ENCODE measurements around the gene CYP39A1.

CYP39A1 gene

GRCh38 chr6:46592740-46593139, 59.9 kb downstream of the CYP39A1 start:
- DNase-seq (ENCODE audit: low spot score) = no peak

GRCh38 chr6:46592046-46592445, 60.6 kb downstream of the CYP39A1 start:
- DNase-seq (ENCODE audit: low spot score) = no peak

DNA sequence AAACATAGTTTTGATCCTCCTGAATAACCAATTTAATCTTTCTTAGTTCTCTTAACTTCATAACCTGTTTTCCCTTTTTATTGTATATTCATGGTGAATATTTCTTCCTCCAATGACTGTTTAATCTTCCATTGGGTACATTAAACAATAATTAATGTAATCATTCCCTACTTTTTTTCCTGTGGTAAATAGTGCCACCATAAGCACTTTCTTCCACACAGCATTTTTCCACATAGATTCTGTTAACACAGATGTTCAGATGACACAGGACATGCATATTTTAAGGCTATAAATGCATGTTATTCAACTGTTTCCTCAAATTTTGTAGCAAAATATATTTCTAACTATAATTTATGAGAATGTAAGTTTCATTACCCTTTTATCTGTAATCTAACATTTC, 61.9 kb downstream of the CYP39A1 start:
- no peak for DNase-seq (ENCODE audit: low spot score)

- DNase-seq (ENCODE audit: low spot score) = no peak
These were observed 65.7 kb downstream of the CYP39A1 start for GRCh38 chr6:46586906-46587305.

- no peak for DNase-seq (ENCODE audit: low spot score)
These were observed 68.0 kb downstream of the CYP39A1 start for GRCh38 chr6:46584586-46584985.

DNA sequence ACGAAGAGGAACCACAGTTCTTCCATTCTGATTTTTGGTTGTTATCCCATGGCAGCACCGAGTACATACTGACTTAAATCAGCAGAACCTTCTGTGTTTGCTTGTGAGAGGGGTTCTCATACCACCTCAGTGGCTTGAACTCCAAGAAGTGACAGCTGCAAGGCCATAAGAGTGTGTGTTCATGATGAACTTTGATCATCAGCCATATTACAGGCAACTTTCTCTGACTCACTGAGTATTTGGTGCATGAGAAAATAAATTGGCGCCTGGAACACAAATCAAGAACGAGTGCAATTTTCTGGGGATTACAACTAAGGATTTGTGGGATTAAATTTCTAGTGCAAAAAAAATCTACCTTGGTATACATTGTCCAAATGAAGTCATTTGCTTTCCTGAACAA, 68.9 kb downstream of the CYP39A1 start:
- DNase-seq (ENCODE audit: low spot score) = no peak

DNA sequence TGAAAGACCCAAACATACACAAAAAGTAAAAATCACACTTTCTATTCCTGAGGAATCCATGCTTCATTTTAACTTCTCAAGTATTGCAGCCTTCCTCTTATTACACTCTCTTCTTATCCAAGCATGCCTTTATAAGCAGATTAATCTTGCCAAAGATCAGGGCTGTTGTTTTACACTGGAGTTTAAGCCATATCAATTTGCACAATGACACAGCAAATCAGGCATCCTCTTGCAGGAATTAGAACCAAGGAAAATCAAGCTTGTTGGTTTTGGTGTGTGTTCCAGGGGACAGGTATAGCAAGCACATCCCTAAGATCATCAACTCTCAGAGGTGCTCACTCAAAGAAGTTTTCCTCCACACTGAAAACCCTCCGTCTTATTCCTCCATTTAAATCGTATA, 69.5 kb downstream of the CYP39A1 start:
- DNase-seq (ENCODE audit: low spot score) = no peak

GRCh38 chr6:46581459-46582177, 71.0 kb downstream of the CYP39A1 start:
- no peak for DNase-seq (ENCODE audit: low spot score)

DNA sequence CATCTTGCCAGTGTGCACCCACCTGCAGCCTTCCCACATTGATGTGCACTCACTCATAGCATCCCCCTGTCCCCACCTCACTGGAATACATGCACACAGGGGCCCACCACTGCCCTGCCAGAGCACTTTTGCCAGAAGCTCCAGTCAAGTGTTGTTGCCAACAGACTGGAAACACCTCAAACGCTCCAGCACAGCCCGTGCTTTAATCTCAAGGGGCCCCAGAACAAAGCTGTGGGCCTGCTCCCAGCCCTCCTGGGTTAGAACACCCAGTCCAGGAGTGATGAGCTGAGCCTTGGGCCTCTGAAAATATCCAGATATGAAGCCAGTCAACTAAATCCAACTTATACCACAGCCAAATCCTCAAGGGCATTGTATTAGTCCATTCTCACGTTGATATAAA, 77.1 kb downstream of the CYP39A1 start:
- DNase-seq (ENCODE audit: low spot score) = no peak

- DNase-seq (ENCODE audit: low spot score) = no peak
These were observed 79.5 kb downstream of the CYP39A1 start for GRCh38 chr6:46573140-46573539.

- no peak for DNase-seq (ENCODE audit: low spot score)
These were observed 87.1 kb downstream of the CYP39A1 start for GRCh38 chr6:46565531-46565930.

DNA sequence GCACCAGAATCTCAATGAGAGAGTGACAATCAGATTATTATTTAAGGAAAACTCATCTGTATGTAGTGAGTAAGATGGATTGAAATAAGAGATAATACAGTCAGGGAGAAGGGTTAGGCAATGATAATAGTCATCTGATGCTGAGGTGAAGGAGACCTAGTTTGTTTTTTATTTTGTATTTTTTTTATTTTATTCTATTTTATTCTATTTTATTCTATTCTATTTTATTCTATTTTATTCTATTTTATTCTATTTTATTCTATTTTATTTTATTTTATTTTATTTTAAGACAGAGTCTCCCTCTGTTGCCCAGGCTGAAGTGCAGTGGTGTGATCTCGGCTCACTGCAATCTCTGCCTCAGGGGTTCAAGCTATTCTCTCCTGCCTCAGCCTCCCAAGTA, 88.7 kb downstream of the CYP39A1 start:
- DNase-seq (ENCODE audit: low spot score) = no peak

DNA sequence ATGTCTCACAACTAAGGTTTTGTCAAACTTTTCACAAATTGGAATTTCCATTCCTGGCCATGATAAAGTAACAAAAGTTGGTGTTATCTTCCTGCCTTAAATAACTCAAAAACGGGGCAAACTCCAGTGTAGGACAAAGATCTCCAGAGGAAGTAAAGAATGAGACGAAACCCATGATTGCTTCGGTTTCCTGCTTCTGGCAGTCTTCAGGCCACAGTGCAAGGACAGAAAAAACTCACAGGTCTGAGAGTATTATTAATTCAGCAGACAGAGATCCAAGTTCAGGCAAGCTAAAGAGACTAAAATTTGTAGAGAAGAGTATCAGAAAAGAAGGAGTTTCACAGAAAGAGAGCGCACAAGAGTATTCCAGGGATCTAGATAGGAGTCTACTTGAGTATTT, 96.6 kb downstream of the CYP39A1 start:
- no peak for DNase-seq (ENCODE audit: low spot score)

DNA sequence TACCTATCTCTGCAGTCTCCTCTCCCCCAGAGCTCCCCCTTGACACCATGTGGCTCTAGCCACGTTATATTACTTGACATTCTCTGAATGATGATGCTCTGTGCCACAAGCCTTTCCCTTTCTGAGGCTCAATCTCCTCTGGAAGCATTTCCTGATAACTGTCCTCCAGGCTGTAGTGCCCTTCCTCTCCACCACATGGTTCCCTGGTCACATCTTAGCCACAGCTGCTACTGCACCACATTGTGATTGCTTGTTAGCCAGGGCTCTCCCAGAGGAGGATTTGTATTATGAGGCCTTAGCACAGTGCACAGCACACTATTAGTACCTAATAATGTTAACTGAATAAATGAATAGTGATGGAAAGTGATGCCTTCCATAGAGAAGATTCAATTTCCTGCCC, 97.5 kb downstream of the CYP39A1 start:
- no peak for DNase-seq (ENCODE audit: low spot score)

DNA sequence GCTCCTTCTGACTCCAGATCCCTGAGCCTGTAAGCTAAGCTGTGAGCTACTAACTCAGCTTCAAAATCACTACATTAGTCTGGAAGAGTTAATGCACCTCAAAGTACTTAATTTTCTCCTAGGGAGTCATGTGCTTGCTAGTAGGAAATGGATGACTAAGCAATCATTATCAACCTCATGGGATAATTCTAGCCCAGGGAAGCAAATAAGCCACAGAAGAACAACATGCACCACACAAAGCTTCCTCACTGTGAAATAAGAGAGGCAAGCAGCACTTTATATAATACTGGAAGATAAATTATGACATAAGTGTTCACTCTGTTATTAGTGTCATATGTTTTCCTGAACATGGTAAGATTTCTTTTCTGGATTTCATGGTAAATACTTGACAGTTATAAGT, 103.5 kb downstream of the CYP39A1 start:
- DNase-seq (ENCODE audit: low spot score) = no peak

- no peak for DNase-seq (ENCODE audit: low spot score)
These were observed 111.1 kb downstream of the CYP39A1 start for GRCh38 chr6:46541556-46541955.

DNA sequence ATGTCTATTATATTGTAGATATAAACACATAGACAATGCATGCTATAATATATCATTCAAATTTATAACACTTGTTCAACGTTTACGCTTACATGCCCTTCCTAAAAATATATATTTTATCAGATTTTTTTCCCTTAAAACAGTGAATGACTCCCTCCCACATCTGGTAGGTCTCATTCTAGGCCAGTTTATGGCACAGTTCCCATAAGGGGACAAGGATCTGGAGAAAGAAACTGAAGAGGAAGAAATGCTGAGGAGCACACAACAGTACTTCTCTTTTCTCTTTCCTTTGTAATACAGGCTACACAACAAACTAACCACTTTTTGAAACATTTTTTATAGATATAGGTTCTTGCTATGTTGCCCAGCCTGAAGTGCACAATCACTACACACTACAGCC, 112.8 kb downstream of the CYP39A1 start:
- no peak for DNase-seq (ENCODE audit: low spot score)

- no peak for DNase-seq (ENCODE audit: low spot score)
These were observed 113.7 kb downstream of the CYP39A1 start for GRCh38 chr6:46538800-46539480.

DNA sequence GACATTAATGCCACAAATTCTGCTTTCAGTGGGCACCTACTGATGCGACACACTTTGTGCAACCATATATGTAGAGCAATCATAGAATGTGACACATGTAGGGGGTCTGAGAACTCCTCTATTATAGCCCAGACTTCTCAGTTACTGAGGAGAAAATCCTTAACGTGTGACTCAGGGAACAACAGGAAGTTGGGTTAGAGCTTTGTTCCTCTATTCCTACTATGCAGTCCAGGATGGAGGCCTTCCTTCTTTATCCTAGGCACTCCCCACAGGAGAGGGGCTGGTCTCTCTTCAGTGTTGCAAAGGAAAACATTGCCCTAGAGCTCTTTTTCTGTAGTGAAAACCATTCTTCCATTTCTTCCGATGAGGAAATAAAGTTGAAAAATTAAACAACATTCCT, 121.7 kb downstream of the CYP39A1 start:
- no peak for DNase-seq (ENCODE audit: low spot score)

DNA sequence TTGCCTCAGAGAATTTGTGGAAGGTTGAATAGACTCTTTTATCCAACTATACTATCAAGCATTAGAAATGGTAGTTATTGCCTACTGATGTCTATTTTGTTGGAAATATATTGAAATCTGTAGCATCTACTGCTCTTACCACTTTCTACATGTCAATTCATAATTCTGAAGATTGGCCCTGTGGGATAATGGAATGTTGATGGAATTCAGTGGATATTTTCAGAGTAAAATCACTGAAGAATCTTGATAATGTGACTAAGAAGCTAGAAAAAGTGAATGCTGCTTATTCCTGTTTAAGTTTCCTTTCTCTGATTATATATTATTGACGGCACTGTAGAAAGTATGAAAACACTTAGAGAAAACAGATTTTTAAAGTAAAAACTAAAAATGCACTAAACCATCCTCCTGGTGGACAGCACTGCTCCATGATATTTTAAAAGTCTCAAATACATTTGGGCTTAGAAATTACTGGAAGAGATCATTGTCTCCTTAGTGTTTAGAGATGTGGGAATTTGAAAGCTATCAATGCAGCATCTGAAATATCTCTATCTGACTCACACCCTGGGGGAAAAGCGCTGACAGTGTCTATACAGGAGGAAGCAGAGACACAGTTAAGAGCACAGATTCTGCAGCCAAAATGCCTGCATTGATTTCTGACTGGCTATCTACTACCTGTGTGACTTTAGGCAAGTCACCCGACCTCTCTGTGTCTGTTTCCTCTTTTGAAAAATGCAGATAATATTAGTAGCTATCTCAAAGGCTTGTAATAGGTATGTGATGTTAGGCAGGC, 123.5 kb downstream of the CYP39A1 start:
- no peak for DNase-seq (ENCODE audit: low spot score)

GRCh38 chr6:46526607-46527006, 126.0 kb downstream of the CYP39A1 start:
- no peak for DNase-seq (ENCODE audit: low spot score)

DNA sequence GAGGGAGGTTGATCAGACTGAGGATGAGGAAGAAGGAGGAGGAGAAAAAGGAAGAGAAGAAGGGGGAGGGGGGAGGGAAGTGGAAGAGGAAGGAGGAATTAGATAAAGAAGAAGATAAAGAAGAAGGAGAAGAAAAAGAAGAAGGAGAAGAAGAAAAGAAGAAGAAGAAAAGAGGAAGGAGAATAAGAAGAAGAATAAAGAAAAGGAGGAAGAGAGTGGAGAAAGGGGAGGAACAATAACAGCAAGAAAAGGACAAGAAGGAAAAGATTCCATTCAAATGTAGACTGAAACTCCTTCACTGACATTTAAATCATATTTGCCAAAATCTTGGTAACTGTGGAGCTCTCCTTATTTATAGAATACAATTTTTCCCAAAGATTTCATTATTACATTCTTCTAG, 127.0 kb downstream of the CYP39A1 start:
- DNase-seq (ENCODE audit: low spot score) = no peak

Measured in SK-N-DZ (cell line).